ENCODE measurements around the gene CNNM3. TPM values are rescaled to one million over a fixed set of nuclear protein-coding genes. Genes with fewer than 3 reads are reported as not detected.

CNNM3 gene
- total RNA-seq, 4 donors from 2014 or later = 21.8 to 27.8 (median 22.9) TPM

DNA sequence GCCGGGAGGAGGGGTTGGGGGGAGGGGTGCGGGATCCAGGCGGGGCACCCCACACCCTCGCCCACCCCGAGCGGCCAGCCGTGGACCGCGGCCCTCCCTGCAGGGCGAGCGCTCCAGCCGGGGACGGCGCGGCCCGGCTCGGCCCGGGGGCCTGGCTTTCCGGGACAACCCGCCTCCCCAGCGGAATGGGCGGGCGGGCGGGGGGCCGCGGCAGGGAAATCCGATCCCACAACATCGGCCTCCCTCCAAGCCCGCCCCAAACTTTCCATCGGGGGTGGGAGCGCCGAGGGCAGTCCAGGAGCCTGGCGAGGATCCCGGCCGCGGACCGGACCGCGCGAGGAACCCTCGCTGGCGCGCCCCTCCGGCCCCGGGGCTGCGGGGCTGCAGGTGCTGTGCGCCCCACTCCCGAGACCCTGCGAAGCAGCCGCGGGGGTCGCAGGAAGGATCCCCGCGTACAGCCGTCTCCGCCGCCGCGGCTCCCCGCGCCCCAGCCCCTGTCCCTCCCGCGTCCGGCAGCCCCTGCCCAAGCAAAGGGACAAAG, 53.3 kb downstream of the CNNM3 start:
- Histone ChIP-seq H3K27me3 (no peaks in the 10 kb centered on the region), H3K4me1 (peaks cover 0 to 75% (median 50%) of the 10 kb centered on the region in 4 donors), H3K36me3 (peaks cover 3 to 33% (median 4%) of the 10 kb centered on the region in 3 donors), H3K27ac (peak overlapping the region; percentile 94 to 99 (median 98)), H3K9me3 (no peaks in the 10 kb centered on the region), H3K4me3 (peak overlapping the region; percentile 64 to 92 (median 88))
- 0% methylated on average over 31 of the region's 64 CpGs; no CpG with 5 or more reads in 1 of the 2 donors for WGBS, 2 donors
- TF ChIP-seq EP300 (IDR thresholded peaks at IDR 0.05) = no peak
- TF ChIP-seq POLR2A (IDR thresholded peaks at IDR 0.05) = no peak
- TF ChIP-seq, protein P1, sequence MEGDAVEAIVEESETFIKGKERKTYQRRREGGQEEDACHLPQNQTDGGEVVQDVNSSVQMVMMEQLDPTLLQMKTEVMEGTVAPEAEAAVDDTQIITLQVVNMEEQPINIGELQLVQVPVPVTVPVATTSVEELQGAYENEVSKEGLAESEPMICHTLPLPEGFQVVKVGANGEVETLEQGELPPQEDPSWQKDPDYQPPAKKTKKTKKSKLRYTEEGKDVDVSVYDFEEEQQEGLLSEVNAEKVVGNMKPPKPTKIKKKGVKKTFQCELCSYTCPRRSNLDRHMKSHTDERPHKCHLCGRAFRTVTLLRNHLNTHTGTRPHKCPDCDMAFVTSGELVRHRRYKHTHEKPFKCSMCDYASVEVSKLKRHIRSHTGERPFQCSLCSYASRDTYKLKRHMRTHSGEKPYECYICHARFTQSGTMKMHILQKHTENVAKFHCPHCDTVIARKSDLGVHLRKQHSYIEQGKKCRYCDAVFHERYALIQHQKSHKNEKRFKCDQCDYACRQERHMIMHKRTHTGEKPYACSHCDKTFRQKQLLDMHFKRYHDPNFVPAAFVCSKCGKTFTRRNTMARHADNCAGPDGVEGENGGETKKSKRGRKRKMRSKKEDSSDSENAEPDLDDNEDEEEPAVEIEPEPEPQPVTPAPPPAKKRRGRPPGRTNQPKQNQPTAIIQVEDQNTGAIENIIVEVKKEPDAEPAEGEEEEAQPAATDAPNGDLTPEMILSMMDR (IDR thresholded peaks at IDR 0.05) = peak in 1 of 5 experiments; percentile 3
- peak; percentile 73 to 74 for DNase-seq (ENCODE audit: low spot score in 2 of 2)

DNA sequence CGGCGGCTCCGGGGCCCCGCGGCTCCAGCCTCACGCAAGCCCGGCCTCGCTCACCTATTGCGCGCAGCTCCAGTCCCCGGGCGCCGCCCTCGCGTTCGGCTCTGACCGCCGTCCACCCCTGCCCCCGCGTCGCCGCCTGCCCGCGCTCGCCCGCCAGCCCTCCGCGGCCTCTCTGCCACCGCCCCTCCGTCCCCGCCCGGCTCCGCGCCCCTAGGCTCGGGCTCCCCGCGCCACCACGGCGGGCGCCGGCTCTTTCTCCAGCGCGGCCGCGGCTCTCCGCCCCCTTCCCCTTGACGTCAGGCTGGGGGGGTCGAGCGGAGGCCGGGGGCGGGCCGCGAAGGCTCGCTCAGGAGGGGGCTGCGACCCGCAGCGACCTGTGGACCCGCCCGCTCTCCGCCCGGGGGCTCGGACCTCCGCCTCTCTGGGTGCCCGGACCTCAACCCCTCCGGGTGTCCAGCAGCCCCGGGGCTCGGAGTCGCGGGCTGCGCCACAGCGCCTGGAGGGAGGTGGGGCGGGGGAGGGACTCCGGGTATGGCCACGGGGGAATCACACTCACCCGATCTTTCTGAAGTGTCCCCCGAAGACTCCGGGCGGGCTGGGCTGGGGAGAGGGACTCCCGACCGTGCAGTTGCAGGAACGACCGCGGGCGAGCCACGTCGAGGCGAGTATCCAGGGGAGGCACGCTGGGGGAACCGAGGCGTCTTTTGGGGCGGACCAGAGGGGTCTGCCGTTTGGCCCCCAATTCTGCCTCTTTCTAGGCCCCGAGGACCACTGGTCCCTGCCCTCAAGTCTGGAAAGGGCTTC, 54.0 kb downstream of the CNNM3 start, which contains the start of gene SEMA4C:
SEMA4C (minus strand) TSS at position 259 of the 804 bp plus-strand sequence. CDS start 2,194 bp downstream, outside the sequence.
- Histone ChIP-seq H3K27me3 (no peaks in the 10 kb centered on the region), H3K36me3 (peaks cover 0 to 27% (median 3%) of the 10 kb centered on the region in 3 donors), H3K4me3 (peak within 1 kb of the TSS; percentile 64 to 92 (median 88)), H3K4me1 (peaks cover 0 to 76% (median 56%) of the 10 kb centered on the region in 4 donors), H3K27ac (peak within 1 kb of the TSS; percentile 94 to 99 (median 98)), H3K9me3 (no peaks in the 10 kb centered on the region)
- TF ChIP-seq POLR2A (IDR thresholded peaks at IDR 0.05) (peak; percentile 21 to 84), EP300 (IDR thresholded peaks at IDR 0.05) (peak in 1 of 2 donors; percentile 79)
- TF ChIP-seq, protein P1 (IDR thresholded peaks at IDR 0.05) = peak in 1 of 5 experiments; percentile 18
- peak; percentile 46 to 49 for DNase-seq (ENCODE audit: low spot score in 2 of 2)
- 1 to 3% methylated on average over 61 to 62 of the region's 93 CpGs for WGBS, 2 donors

DNA sequence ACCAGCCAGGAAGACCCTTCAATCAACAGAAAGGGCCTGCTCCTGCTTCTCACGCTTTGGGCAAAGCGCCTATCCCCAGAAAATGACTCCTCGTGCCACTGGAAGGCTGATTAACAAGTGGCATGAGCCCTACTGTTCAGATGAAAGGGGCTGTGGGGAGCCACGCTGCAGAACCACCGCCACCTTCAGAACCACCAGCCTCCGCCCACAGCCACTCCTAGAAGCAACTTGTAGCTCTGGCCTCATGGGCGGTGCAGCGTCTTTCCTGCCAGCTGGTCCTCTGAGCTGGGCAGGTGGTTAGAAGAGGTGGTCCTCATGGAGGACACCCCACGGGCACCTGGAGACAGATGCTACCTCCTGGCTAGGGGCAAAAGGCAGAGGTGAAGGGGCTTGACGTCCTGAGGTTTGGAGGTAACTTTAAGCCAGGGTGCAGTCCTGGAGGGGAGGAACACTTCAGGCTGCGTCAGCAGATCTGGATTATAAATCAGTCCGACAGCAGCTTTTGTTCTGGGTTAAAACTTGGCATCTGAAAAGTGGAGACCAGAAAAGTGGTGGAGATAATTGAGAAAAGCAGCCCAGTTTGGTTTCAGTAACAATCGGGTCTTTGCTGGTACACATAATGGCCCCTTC, 54.7 kb downstream of the CNNM3 start:
- Histone ChIP-seq H3K36me3 (peaks cover 0 to 20% (median 0%) of the 10 kb centered on the region in 3 donors), H3K9me3 (no peaks in the 10 kb centered on the region), H3K4me3 (peak overlapping the region; percentile 64 to 92 (median 88)), H3K4me1 (peaks cover 0 to 79% (median 61%) of the 10 kb centered on the region in 4 donors), H3K27me3 (no peaks in the 10 kb centered on the region), H3K27ac (peak overlapping the region; percentile 94 to 99 (median 98))
- TF ChIP-seq EP300 (IDR thresholded peaks at IDR 0.05) (peak in 1 of 2 donors; percentile 54), POLR2A (IDR thresholded peaks at IDR 0.05) (no peak)
- TF ChIP-seq, protein P1 (IDR thresholded peaks at IDR 0.05) = no peak
- 9 to 10% methylated on average over 10 to 11 of the region's 13 CpGs for WGBS, 2 donors
- DNase-seq (ENCODE audit: low spot score in 2 of 2) = no peak

GRCh38 chr2:96872591-96873349, 56.7 kb downstream of the CNNM3 start:
- 68 to 71% methylated on average over 14 of the region's 14 CpGs for WGBS, 2 donors
- Histone ChIP-seq H3K9me3 (no peaks in the 10 kb centered on the region), H3K36me3 (no peaks in the 10 kb centered on the region), H3K27ac (peak overlapping the region; percentile 25 to 99 (median 70)), H3K27me3 (no peaks in the 10 kb centered on the region), H3K4me1 (peaks cover 0 to 74% (median 44%) of the 10 kb centered on the region in 4 donors), H3K4me3 (no peak overlapping the region)
- TF ChIP-seq, protein P1 (IDR thresholded peaks at IDR 0.05) = no peak
- TF ChIP-seq EP300 (IDR thresholded peaks at IDR 0.05) (no peak), POLR2A (IDR thresholded peaks at IDR 0.05) (no peak)
- no peak for DNase-seq (ENCODE audit: low spot score in 2 of 2)
